Stimulated activated CD8-positive, alpha-beta memory T cell treated with anti-CD3 and anti-CD28 coated beads, Interleukin-7, amount 100 ng/mL, for 48 hours (primary cell): ENCODE results near the gene MAP2K5.

Source experiments
- DNase-seq, 2 donors: peaks; one replicate each; pipeline ENCODE4 v3.0.0-alpha.2; 2020; ENCODE audit warnings: low read depth in 1 of 2; ENCODE audit errors: extremely low read depth in 1 of 2

Gene MAP2K5

DNA sequence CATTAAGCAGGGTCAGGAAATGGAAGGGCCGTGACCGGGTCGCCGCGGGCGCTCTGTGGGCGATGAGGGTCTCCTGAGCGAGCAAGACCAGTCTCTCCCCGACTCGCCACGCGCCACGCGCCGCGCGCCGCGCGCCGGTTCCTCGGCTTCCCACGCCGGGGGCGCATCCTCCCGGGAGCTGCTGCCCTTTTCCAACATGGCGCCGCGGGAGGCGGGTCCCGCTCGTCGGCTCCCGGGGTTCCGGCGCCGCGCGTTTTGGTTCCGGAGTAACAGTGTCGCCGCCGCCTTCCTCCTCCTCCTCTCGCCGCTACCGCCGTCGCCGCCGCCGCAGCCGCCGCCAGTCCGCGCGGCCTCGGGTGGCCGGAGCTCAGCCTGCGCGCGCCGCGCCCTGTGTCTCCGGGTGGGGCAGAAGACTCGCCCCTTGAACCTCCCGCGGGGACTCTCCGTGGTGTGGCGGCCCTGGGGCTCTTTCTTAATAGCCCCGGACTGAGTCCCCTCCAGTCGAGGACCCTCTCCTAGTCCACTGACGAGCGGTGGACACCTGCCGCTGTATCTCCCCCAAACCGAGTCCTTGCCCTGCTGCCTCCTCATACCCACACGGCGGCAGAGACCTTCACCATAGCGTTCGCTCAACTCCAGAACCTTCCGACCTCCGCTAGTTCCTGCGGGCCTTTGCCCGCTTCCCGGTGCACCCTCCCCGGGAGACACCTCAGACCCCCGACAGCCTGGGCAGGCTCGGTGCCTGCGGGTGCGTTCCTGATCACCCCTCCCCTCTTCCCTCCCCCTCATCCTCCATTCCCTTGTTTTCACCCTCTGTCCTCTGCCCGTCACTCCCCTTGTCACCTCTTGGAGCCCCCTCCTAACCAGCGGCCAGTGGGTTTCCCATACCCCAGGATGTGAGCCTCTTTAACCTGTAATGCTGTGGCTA, at the start of gene MAP2K5:
Gene MAP2K5, plus strand, starts transcription at position 284 of the 928 bp plus-strand sequence. Its CDS starts 633 bp downstream, at position 917.
- peak; percentile 70 to 73 for DNase-seq

- DNase-seq = no peak
Measured at GRCh38 chr15:67495585-67495984, 46.9 kb upstream of the MAP2K5 start.

DNA sequence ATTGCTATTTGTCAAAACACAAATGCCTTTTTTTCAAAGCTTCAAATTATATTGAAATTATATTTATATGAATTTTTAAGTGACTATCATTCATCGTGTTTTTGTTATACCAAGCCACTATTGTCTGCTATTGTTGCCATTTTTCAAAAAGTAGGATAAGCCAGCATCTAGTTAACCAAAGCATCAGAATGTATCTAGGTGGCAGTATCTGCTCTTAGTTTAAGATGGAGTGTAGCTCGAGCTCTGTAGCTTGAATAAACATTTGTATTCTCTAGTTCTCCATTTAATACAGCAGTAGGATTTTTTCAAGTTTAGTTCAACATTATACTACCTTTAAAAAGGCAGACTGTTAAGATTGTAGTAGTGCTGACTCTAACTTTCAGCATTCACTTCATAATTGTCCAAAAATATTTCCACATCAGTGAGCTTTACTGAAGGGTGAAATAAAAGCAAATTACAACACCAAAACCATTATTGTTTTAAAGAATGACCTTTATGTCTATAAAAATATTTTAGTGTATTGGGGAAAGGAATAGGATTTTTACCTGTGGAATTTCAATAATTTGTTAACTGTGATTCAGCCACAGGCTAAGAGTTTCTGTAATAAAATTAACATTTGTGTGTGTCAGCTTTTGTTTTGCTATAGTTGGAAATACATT, 41.2 kb upstream of the MAP2K5 start:
- DNase-seq = no peak

DNA sequence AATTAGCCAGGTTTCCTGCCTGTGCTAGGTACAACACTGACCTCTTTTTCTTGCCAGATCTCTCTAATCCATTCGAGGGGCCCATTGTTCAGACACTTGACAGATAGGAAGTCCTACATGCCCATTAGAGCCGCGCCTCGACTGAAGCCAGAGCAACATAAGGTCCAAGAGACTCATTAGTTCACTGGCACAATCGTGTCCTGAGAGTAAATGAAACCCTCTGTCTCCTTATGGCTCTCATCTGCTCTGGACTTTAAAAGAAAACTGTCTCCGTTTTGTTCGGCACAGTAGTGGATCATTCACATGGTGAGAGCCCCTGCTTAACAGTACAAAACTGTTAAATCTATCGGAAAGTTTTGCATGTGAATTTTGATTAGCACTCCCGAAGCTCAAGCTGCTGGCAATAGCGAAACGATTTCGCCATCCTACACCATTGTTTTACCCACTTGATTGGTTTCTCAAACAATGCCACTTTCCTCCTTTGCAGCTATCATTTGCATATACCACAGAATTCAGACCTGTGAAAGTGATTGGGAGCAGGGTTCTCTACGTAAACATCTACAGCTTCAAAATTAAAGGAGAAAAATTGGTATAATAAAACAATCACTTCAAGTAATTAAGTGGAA, 40.6 kb upstream of the MAP2K5 start:
- DNase-seq = no peak

DNA sequence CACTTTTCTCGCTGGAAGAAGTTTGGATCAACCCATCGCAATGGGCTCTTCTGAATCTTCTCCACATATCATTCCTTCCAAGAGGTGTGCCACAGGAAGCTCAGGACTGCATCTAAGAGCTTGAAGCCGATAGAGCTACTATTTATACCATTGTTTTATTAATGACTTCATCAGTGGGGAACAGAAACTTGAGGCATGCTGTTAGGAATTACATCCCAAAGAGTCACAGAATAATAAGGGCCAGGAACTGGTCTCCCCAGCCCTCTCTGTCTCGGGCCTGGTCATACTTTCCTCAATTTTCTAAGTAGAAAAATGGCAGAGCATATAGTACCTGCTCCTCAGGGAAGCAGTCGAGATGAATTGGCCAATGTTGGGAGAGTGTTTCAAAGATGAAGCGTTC, 38.4 kb upstream of the MAP2K5 start:
- no peak for DNase-seq

GRCh38 chr15:67504796-67505195, 37.7 kb upstream of the MAP2K5 start:
- DNase-seq = no peak

GRCh38 chr15:67505675-67506572, 36.6 kb upstream of the MAP2K5 start:
- DNase-seq = no peak

GRCh38 chr15:67506775-67507747, 35.4 kb upstream of the MAP2K5 start:
- DNase-seq = no peak

DNA sequence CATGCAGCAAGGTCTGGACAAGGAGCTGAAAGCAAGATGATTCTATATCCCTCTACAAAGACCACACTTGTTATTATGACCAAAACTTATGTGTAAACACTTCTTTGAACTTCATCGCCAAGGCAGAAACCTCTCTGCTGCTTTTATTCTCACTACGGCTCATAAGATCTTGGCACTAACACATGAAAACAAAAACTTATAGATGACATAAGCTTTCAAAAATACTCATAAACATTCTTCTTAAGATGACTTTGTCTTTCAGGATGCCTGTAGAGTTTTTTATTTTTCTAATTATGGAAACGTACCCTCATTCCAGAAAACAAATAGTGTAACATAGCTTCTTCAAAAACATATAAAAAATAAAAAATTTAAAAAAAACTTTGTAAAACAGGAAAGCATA, 34.1 kb upstream of the MAP2K5 start:
- DNase-seq = no peak

DNA sequence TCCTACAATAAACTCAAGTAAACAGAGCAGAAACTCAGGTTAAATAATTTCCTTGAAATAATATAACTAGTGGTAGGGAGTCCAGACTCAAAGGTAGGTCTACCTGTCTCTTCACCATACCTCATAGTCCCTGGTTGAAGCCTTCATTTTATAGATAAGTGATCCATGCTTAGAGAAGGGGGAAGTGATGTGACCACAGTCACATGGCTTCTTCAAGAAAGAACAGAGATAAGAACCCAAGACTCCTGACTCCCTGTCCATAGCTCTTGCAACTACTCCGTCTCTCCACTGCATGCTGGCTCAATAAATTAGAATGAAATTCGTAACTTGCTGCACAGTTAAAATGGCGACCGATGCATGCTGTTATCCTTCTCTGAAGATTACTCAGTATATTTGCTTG, 32.6 kb upstream of the MAP2K5 start:
- DNase-seq = no peak

- no peak for DNase-seq
Measured at GRCh38 chr15:67510597-67511190, 31.8 kb upstream of the MAP2K5 start.

GRCh38 chr15:67511606-67512005, 30.9 kb upstream of the MAP2K5 start:
- DNase-seq = no peak

- DNase-seq = no peak
Measured at GRCh38 chr15:67512140-67512539, 30.4 kb upstream of the MAP2K5 start.

DNA sequence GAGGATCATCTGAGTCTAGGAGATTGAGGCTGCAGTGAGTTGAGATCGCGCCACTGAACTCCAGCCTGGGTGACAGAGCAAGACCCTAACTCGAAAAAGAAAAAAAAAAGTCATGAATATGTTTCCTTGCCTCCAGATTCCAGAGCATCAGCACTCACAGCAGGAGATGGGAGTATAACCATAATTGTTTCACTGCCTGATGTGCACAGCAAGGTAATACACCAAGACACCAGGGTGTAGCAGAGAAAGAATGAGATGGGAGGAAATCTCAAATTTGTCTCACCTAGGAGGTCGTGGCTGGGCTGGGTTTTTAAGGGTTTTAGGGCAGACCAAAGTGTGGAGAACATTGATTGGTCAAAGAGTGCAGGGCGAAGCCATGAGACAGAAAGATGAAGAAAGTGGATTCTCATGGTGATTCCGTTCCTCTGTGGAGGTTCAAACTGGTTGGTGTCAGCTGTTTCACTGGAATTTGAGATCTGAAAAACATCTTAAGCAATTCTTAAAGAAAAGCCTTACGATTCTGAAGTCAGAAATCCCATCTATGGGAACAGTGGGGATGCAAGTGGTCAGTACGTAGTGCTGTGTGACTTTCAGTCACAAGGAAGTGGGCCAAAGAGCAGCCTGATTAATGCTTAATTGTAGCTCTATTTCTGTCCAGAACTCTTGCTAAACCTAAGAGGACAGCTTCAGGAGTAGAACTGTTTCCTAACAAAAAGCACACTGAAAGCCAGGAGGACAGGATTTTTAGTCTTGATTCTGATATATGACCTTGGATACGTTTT, 29.4 kb upstream of the MAP2K5 start:
- no peak for DNase-seq

DNA sequence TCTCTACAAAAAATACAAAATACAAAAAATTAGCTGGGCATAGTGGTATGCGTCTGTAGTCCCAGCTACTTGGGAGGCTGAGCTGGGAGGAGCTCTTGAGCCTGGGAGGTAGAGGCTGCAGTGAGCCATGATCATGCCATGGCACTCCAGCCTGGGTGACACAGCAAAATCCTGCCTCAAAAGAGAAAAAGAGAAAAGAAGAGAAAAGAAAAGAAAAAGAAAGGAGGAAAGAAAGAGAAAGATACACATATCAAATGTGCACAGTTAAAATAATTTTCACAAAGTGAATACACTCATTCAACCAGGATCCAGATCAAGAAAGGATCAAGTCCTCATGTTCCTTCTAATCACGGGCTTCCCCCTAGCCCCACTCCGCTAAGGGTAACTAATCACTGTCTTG, 27.4 kb upstream of the MAP2K5 start:
- no peak for DNase-seq

DNA sequence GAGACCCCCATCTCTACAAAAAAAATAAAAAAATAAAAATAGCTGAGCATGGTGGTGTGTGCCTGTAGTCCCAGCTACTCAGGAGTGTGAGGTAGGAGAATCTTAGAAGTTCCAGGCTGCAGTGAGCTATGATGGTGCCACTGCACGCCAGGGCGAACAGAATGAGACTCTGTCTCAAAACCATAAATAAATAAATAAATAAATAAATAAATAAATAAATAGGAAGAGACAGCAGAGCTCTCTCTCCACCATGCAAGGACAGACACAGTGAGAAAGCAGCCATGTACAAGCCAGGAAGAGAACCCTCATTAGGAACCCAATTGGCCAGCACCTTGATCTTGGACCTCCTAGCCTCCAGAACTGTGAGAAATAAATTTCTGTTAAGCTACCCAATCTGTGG, 26.9 kb upstream of the MAP2K5 start:
- no peak for DNase-seq

DNA sequence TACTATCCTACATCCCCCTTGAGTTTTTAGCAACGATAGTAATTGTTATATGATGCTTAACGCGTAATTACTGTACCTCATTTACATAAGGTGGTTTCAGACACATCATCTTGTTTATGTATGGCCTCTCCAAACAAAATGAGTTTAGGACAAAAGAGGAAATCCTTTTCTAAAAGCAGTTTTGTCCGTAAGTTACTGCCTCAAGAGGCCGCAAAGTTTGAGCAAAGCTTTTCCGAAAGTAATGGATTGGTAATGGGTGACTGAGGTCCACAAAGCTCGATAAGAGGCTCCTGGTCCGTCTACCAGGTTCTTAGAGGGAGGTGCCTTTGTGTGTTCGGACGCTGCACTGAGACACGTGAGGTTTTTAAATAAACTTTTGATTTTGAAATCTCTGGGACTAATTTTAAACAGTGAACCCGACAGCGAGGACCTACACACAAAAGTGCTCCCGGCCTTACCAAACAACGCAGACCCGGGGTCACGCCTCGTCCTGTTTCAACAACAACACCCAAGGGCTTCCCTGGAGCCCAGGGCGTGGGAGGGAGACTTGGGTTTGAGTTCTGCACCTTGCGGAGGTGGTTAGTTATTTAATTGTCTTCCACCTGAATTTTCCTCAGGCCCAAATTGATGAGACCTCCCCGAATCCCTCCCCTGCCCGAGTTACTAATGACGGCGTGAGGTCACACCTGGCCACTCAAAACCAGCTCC, 22.0 kb upstream of the MAP2K5 start:
- no peak for DNase-seq
